Activated CD4-positive, CD25-positive, alpha-beta regulatory T cell treated with anti-CD3 and anti-CD28 coated beads, Interleukin-2, amount 50 U/mL, for 72 hours (primary cell): Measurements from ENCODE around the gene GPR161.
"Not testable (repeated sequence)": the region's sequence is repeated elsewhere in the genome, so short reads cannot be mapped to it uniquely, and the experiment has no call there.

Source experiments
- DNase-seq: peaks from one replicate; pipeline ENCODE4 v3.0.0; 2021

The GPR161 gene

DNA sequence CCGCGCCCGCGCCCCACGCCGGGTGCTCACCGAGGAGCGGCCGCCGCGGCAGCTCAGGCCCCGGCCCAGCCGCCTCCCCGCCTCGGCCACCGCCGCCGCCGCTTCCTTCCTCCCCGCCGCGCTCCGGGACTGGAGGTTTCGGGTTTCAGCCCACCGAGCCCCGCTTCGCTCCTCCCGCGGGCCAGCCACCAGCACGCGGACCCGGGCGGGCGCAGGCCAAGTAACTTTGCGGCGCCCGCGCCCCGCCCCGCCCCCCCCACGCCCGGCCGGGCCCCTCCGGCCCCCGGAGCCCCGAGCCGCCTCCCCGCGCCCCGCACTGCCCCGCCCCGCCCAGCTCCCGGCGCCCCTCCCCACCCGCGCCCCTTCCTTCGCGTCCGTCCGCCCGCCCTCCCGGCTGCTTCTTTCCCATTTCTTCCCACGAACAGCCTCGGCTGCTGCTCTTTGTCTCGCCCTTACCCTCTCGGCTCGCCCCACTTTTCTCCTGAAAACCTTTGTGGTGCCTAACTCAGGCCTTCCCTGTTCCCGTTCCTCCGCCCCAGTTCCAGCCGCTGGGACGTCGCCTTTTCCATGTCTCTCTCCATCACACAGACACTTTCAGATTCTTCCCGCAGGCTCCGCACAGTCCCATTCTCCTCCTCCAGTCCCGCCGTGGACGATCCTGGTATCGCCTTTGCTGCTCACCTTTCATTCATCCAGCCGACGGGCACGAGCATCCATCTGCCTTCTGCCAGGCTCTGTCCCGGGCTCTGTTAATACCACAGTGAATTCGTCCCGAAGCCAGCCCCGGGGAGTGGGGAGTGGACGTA is at the start of gene GPR161:
TSS of gene GPR161 (minus strand) at position 222 of the 806 bp plus-strand sequence. CDS start 32,080 bp downstream, outside the sequence.
- peak; percentile 44 for DNase-seq

- not testable (repeated sequence) for DNase-seq
Measured at GRCh38 chr1:168181063-168181720, 44.5 kb upstream of the GPR161 start.

GRCh38 chr1:168180148-168180524 is 43.4 kb upstream of the GPR161 start:
- DNase-seq, result no peak

GRCh38 chr1:168179438-168180147 is 42.9 kb upstream of the GPR161 start:
- DNase-seq, result no peak

DNA sequence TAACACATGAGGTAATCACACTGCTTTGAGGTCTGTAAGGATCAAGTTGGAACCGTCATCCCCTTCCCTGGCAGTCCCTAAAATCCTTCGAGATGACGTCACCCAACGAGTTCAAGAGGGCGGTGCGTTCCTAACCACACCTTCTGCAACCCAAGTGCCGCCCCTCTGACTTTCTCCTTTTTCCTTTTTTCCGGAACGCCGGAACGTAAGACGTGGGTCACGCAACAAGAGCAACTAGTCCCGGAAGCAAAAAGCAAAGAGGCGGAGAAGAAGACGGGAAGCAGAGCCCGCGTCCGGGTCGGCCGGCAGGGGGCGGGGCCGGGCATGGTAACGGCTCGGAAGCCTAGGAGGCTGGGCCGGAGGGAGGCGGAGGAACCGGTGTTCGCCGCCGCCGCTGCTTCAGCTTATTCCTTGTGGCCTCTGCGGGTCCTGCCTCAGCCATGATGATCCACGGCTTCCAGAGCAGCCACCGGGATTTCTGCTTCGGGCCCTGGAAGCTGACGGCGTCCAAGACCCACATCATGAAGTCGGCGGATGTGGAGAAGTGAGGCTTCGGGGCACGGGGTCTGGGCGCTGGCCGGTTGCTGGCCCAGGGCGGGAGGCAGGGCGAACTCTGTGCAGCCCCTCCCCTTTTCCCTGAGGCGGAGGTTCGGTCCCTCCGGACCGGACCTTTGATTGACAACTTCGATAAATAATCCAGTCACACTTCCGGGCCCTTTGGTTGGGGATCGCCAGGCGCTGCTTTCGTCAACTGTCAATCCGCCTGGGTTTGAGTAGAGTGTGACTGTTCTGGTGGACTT is 42.1 kb upstream of the GPR161 start, which contains the start of gene TIPRL:
TSS of gene TIPRL (plus strand) at position 325 of the 800 bp plus-strand sequence. CDS start at position 441, 116 bp downstream.
- peak; percentile 95 for DNase-seq

GRCh38 chr1:168178227-168178637 is 41.5 kb upstream of the GPR161 start:
- no peak for DNase-seq

DNA sequence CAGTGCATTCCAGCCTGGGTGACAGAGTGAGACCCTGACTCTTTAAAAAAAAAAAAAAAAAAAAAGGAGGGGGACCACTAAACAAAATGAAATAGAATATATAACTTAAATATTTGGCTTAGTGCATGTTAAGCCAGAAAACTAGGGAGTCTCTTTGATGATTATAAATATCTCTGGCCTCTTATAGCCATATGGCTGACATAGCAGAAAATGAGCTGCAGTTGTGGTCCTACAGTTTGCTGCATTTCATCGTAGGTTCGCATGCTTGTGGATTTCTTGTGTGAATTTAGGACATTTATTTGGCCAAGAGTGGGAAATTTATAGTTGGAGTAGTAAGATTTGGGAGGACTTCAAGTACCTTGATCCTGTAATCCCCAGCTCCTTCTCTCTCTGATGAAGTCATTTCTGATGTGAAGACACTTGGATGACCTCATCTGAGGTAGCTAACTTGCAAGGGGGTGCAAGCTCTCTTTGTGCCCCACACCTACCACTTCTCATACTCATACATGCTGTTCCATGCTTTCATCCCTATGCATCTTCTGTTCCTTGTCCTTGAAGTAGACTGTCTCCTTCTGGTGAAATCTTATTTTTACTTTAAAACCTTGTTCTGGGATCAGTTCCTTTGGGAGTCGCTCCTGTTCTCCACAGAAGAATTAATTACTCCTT is 35.7 kb upstream of the GPR161 start:
- no peak for DNase-seq

DNA sequence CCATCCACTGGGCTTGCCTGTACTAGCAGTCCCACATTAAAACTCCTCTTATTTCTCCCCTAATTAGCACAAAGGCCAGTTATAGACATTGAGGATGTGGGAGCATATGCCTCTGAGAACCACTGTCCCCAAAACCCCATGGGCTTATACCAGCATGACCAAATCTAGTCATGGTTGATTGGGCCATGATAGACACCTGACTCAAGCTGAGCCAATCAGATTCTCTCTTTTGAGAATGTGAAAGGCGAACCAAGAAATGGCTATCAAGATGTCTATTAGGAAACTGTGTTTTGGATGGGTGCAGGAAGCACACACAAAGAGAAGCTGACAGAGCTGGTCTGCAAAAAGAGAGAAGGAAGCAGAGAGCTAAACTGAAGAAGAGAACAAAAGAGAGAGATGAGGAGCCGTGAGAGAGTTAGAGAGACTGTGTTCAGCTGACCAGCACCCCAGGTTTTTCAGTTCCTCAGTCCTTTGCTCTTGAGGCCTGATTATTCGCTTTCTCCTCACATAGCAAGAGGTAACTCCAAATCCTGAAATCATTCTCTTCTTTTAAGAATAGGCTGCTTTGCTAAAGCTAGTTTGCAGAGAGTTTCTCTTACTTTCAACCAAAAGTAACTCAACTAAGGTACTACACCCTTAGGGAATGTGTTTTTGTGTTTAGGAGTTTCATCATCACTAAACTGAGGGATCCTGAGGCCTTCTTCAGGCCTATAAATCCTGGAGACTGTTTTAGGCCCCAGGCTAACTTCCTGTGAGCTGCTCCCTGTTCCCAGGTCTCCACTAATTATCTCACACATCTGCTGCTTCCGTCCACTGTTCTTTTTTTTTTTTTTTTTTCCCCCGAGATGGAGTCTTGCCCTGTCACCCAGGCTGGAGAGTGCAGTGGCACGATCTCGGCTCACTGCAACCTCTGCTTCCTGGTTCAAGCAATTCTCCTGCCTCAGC is 34.1 kb upstream of the GPR161 start:
- DNase-seq, result no peak

DNA sequence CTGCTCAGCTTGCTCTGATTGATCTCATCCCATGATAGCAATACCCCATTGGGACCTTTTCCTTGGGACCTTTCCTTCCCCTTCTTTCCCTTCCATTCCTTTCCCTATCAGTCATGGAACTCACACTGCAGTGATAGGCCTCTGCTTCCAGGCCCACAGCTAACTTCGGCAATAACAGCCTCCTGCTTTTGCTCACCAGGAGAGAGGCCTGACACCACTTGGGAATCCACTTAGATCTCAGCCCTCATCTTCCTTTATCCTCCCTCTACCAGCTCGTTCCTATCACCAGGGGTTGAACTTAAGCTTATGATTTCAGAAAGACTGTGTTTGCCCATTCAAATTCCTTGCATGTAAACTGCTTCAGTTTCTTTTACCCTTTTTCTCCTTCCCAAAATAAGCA is 31.1 kb upstream of the GPR161 start:
- DNase-seq, result no peak

DNA sequence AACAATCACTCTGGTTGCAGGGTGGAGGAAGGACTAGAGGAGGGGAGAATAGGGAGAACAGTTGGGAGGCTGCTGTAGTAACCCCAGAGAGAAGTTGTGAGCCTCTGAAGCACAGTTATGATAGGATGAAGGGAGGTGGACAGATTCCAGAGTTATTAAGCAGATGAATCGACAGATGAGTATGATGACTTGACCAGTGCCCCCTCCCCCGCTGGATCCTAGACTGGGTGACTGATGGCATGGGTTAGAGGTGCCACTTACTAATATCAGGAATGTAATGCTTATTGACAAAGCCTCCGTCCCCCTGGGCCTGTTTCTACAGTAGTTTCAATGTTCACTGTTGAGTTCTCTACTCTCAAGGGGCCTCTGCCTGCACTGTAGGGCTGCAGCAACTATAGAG is 28.0 kb upstream of the GPR161 start:
- no peak for DNase-seq

- no peak for DNase-seq
Measured at GRCh38 chr1:168163670-168164069, 26.9 kb upstream of the GPR161 start.

GRCh38 chr1:168161459-168161858 is 24.7 kb upstream of the GPR161 start:
- DNase-seq, result no peak

DNA sequence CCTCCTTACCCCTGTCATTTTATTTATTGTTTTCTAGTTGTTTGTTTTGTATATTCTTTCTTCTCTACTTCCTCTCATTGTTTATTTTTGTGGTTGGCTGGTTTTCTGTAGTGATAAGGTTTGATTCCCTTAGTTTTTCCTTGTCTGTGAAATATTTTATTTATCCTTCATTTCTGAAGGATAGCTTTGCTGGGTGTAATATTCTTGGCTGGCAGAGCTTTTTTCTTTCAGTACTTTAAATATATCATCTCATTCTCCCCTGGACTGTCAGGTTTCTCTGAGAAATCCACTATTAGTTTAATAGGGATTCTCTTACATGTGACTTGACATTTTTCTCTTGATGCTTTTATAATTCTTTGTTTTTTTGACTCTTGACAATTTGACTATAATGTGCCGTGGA is 23.2 kb upstream of the GPR161 start:
- DNase-seq, result no peak

DNA sequence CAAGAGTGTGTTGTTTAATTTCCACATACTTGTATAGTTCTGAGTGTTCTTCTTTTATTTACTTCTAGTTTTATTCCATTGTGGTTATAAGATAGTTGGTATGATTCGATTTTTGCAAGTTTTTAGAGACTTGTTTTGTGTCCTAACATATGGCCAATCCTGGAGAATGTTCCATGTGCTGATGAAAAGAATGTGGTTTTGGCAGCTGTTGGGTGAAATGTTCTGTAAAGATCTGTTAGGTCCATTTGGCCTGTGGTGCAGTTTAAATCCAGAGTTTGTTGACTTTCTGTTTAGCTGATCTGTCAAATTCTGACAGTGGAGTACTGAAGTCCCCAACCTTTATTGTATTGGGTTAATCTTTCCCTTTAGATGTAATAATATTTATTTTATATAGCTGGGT is 22.5 kb upstream of the GPR161 start:
- no peak for DNase-seq

GRCh38 chr1:168157638-168158037 is 20.9 kb upstream of the GPR161 start:
- no peak for DNase-seq

GRCh38 chr1:168155910-168156309 is 19.2 kb upstream of the GPR161 start:
- no peak for DNase-seq

DNA sequence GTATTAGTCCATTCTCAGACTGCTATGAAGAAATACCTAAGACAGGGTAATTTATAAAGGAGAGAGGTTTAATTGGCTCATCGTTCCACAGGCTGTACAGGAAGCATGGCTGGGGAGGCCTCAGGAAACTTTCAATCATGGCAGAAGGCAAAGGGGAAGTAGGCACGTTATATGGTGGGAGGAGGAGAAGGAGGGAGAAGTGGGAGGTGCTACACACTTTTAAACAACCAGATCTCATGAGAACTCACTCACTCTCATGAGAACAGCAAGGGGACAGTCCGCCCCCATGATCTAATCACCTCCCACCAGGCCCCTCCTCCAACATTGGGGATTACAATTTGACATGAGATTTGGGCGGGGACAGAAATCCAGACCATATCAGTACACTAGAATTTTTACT is 18.0 kb upstream of the GPR161 start:
- not testable (repeated sequence) for DNase-seq

DNA sequence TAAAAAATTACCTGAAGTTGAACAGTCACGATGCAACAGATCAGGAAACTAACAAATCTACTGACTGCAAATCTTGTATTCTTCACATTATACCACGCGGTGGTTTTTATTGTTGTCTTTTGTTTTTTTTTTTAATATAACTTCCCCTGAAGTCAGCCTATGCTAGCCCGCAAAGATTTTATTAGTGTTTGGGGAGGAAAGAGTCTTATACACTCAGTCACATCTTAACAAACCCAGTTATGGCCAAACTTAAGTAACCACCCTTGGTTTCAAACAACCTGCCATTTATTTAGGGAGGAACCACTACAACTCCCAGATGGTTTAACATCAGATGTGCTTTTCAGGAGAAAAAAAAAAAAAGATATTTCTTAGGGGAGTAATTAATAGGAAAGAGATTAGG is 15.2 kb upstream of the GPR161 start:
- DNase-seq, result no peak

GRCh38 chr1:168150283-168150682 is 13.6 kb upstream of the GPR161 start:
- no peak for DNase-seq

DNA sequence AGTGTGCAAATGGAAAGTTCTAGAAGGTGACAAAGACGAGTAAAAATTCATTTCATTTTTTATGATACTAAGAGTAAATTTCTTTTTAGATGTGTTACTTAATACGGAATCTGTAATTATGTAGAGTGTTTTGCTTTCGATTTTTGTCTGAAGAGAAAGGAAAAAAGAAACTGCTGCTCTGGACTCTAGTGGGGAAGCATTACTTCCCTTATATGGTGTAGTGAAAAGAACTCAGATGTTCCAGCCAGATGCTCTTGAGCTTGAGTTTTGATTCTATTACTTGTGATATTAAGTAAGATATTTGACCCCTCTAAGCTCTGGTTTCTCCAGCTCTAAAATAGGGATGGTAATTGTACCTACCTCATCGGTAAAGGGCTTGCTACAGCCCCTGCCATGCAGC is 12.2 kb upstream of the GPR161 start:
- no peak for DNase-seq

DNA sequence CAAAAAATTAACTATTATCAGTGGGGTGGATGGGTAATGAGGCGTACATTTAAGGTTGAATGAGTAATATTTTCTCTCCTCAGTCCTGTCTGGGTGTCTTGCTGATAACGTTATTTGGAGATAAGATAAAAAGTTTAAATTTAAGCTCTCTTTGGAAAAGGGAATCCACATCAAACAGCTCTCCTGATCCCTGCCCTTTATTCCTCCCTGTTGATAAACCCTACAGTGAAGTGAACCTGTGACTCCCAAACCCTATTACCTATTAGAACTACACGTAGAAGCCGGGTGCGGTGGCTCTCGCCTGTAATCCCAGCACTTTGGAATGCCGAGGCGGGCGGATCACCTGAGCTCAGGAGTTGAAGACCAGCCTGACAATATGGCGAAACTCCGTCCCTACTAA is 9.9 kb upstream of the GPR161 start:
- no peak for DNase-seq
